GM19328 (cell line): Measurements from ENCODE around the gene DAPK3.
"Not testable (repeated sequence)": the region's sequence is repeated elsewhere in the genome, so short reads cannot be mapped to it uniquely, and the experiment has no call there.

ENCODE experiments used
- ATAC-seq: cut with Tn5 transposase; IDR thresholded peaks from one replicate; pipeline ENCODE4 v1.9.1; 2021; ENCODE audit warnings: mild to moderate bottlenecking, moderate library complexity; ENCODE audit not compliant: unreplicated experiment

DAPK3 gene

GRCh38 chr19:3970808-3971598, at the start of gene DAPK3:
TSS of gene DAPK3 (minus strand) at chr19:3971099. CDS start at chr19:3969735, 1,364 bp downstream.
- ATAC-seq = peak; percentile 87

- ATAC-seq = no peak
Observed at GRCh38 chr19:4019578-4019977, 48.7 kb upstream of the DAPK3 start.

GRCh38 chr19:4018775-4019504, 48.0 kb upstream of the DAPK3 start:
- no peak for ATAC-seq

GRCh38 chr19:4018140-4018613, 47.3 kb upstream of the DAPK3 start:
- ATAC-seq = no peak

GRCh38 chr19:4016903-4017638, 46.2 kb upstream of the DAPK3 start:
- no peak for ATAC-seq

GRCh38 chr19:4016486-4016885, 45.6 kb upstream of the DAPK3 start:
- no peak for ATAC-seq

GRCh38 chr19:4015705-4016402, 45.0 kb upstream of the DAPK3 start:
- no peak for ATAC-seq

- ATAC-seq = no peak
Observed at GRCh38 chr19:4014541-4015491, 43.9 kb upstream of the DAPK3 start.

GRCh38 chr19:4013886-4014540, 43.1 kb upstream of the DAPK3 start:
- no peak for ATAC-seq

GRCh38 chr19:4012975-4013634, 42.2 kb upstream of the DAPK3 start:
- no peak for ATAC-seq

GRCh38 chr19:4012092-4012974, 41.4 kb upstream of the DAPK3 start:
- ATAC-seq = no peak

- ATAC-seq = not testable (repeated sequence)
Observed at GRCh38 chr19:4011430-4011829, 40.5 kb upstream of the DAPK3 start.

GRCh38 chr19:4010808-4011110, 39.9 kb upstream of the DAPK3 start:
- no peak for ATAC-seq

GRCh38 chr19:4009990-4010807, 39.3 kb upstream of the DAPK3 start:
- ATAC-seq = no peak

GRCh38 chr19:4007836-4008539, 37.1 kb upstream of the DAPK3 start:
- ATAC-seq = peak; percentile 25
